Ovary (tissue), 3 donors: ENCODE results near the gene UHMK1.

ENCODE experiments used
- EP300 ChIP-seq: sonication (generic); formaldehyde crosslinking; IDR thresholded peaks from one replicate; pipeline ENCODE4 v1.6.1; 2017; ENCODE audit warnings: antibody characterized with exemption
- POLR2A ChIP-seq: fragments of 450-650 bp; IDR thresholded peaks from one replicate; pipeline ENCODE4 v1.6.1; 2017; ENCODE audit warnings: antibody characterized with exemption, mild to moderate bottlenecking, moderate library complexity
- TF ChIP-seq, protein P1 (sequence below), 3 donors: fragments of 450-650 bp in 2 of 3; fragments of 200-600 bp in 1 of 3; IDR thresholded peaks; one replicate each; pipeline versions ENCODE4 v1.5.1 to v1.8.0; 2016 to 2022; ENCODE audit warnings: antibody characterized with exemption in 3 of 3, mild to moderate bottlenecking in 1 of 3
- donor health status: DM: no; HTN: no; CAD: no.

DNA sequence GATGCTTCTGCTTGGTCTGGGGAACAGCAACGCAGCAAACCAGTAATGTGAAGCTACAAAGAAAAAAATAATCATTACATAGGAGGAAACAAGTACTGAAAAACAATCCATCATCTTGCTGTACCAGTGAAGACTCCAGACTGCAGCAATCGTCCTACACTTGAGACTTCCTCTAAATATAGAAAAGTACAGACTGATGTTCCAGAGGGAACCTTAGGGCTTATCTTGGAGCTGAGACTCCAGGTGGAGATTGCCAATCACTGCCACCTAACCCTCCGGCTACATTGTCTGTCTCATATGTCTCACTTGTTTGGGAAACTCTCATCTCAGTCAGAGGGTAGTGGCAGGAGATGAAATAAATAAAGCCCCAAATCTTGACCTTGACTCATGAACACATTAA, 9.4 kb upstream of the UHMK1 start:
- TF ChIP-seq, protein P1, sequence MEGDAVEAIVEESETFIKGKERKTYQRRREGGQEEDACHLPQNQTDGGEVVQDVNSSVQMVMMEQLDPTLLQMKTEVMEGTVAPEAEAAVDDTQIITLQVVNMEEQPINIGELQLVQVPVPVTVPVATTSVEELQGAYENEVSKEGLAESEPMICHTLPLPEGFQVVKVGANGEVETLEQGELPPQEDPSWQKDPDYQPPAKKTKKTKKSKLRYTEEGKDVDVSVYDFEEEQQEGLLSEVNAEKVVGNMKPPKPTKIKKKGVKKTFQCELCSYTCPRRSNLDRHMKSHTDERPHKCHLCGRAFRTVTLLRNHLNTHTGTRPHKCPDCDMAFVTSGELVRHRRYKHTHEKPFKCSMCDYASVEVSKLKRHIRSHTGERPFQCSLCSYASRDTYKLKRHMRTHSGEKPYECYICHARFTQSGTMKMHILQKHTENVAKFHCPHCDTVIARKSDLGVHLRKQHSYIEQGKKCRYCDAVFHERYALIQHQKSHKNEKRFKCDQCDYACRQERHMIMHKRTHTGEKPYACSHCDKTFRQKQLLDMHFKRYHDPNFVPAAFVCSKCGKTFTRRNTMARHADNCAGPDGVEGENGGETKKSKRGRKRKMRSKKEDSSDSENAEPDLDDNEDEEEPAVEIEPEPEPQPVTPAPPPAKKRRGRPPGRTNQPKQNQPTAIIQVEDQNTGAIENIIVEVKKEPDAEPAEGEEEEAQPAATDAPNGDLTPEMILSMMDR (IDR thresholded peaks at IDR 0.05): no peak
- TF ChIP-seq POLR2A: no peak
- no peak for TF ChIP-seq EP300
